GM18517 (cell line): ENCODE results near the gene NECAB2.

Source experiments
- ATAC-seq: cut with Tn5 transposase; IDR thresholded peaks from one replicate; pipeline ENCODE4 v1.9.1; 2021; ENCODE audit warnings: mild to moderate bottlenecking, moderate library complexity; ENCODE audit not compliant: unreplicated experiment

The NECAB2 gene

DNA sequence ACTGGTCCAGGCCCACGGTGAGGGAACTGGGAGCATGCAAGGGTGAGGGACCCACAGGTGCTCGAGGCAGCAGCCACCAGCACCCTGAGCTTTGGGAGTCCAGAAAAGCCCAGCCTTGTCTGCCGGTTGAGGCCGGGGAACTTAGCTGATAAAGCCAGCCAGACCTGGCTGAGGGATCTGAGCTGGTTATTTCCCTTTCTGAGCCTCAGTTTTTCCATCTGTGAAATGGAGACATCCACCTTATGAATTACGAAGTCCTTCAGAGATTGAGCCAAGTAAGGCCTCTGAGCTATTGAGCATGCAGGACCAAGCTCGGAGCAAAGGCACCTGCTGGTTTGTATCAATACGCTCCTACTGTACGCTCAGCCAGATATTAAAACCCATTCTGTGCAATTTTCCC lies 13.8 kb downstream of the NECAB2 start:
- ATAC-seq: no peak

DNA sequence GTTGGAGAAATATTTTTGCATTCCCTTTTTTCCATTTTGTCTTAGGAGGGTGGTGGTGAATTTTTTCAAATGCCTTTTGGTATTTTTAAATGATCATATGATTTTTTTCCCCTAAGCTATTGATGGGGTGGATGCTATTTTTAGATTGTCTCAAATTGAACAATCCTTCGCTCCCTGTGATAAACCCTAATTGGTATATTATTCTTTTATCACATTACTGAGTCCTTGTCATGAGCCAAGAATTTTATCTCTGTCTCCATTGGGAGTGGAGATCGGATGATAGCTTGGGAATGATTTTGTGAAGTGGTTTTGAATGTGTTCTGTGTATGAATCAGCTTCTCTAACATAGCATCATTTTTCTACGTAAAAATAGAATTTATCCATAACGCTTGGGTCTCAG lies 15.4 kb downstream of the NECAB2 start:
- ATAC-seq: no peak

DNA sequence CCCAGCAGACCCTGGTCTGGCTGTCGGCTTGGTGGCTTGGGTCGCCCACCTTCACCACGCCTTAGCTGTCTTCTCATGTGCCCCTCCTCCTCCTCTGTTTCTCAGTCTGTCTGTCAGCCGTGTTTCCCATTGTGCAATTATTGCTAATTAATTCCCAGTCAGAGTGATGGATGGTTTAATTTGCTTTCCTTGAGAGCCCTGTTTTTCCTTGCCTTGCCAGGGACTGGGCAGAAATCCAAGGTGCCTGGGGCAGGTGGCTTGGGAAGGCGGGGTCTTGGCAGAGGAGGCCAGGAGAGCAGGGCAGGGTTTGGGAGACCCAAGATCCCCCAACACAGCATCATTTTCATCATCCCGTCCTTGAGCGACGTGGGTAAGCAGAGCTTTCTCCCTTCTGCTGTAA lies 21.3 kb downstream of the NECAB2 start:
- no peak for ATAC-seq

DNA sequence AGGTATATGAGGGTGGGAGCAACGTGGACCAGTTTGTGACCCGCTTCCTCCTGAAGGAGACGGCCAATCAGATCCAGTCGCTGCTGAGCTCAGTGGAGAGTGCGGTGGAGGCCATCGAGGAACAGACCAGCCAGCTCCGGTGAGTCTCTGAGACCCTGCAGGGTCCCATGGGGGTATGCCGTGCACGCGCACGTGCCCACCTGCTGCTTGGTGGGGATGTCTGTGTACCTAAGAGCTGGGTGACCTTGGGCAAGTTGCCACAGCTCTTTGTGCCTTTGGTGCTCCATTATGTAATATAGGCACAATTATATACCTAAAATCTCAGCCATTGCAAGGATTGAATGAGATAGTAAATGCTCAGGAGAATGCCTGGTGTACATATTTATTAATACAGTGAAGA lies 22.4 kb downstream of the NECAB2 start:
- no peak for ATAC-seq

DNA sequence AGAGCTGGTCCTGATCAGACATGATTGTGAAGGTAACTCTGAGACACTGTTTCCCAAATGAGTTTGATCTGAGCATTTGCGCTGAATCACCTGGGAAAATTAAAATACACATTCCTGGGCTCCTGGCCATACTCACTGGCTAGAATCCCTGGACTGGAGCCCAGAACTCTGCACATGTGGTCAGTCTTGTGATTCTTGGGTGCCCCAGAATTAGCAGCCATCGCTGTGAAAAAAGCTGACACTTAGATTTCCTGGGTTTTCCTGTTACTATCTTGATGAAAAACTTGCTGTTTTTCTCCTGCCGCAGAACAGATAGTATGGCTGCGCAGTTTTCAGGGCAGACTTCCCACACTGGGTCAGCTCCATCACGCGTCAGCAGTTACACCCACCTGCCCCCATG lies 24.6 kb downstream of the NECAB2 start:
- ATAC-seq: no peak

DNA sequence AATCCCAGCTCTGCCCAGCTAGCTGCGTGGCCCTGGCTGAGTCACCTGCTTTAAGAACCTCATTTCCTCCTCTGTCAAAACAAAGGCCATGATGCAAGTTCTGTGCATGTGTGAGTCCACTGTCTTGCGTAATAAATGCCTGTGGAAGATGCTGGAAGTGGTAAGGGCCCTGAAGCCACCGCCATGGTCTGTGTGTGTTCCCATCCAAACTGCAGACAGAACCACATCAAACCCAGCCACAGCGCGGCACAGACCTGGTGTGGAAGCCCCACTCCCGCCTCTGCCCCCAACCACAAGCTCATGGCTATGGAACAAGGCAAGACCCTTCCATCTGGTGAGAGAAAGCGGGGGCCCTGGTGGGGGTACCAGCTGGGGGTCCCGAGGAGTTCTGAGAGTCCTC lies 26.0 kb downstream of the NECAB2 start:
- no peak for ATAC-seq

DNA sequence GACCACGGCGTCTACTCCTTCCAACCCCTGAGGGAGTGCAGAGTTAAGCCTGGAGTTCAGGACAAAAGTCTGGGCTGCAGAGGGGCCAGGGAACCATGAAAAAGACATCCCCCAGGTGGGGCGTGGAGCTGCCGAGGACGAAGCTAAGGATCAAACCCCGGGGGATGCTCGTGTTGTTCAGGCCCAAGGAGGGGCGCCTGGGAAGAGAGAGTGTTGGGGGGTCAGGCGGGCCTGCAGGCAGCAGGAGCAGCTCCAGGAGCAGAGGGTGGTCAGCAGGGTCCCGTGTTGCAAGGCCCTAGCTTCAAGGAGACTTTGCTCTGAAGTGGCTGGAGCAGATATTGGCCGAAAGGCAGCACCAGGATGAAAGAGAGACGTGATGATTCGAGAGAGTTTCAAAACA lies 26.7 kb downstream of the NECAB2 start:
- ATAC-seq: no peak

DNA sequence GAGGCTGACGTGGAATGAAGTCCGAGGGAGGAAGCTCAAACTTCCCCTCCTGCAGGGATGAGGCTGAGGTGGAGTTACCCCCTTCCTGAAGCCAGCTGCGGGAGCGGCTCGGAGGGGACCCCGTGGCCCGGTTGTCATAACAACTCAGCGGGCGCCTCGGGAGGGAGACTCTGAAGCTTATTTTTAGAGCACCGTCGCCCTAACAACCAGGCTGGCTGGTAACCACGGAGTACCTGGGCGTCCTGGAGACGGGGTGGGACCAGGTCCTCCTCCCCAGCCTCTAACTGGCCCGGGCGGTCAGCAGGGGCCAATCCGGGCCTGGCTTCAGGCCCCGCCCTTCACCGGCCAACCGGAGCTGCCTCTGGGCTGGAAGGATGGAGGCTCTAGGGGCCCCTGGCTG lies 27.7 kb downstream of the NECAB2 start:
- no peak for ATAC-seq

DNA sequence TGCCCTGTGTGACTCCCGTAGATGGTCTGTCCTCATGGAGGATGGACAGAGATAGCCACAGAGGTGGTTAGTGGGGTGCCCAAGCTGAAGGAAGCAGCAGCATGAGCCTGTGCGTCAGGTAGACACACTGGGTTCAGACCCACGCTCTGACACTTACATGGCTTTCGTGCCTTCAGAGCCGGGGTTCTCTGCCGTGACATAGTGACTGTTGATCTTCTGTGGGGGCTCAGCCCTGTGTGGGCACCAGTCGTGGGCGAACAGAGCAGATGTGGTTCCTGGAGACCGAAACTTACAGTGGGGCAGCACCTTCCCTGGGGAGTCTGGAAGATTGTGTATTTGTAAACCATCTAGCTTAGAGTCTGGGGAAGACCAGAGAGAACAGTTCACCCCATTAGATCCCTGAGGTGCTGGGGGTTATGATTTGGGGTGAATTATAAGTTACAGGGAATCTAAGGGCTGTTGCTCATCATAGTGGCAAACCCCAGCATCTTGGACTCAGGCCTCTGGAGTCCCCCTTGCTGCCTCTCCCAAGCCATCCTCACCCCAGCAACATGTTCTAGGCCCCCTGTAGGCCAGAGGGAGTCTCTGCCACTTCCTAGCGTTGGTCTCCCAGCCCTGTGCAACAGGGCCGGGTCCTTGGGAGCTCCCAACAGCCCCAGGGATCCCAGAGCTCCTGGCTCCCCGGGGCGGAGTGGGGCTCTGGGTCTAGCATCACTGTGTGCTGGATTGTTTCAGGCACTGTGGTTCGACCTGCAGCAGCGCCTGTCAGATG lies 28.6 kb downstream of the NECAB2 start:
- no peak for ATAC-seq

DNA sequence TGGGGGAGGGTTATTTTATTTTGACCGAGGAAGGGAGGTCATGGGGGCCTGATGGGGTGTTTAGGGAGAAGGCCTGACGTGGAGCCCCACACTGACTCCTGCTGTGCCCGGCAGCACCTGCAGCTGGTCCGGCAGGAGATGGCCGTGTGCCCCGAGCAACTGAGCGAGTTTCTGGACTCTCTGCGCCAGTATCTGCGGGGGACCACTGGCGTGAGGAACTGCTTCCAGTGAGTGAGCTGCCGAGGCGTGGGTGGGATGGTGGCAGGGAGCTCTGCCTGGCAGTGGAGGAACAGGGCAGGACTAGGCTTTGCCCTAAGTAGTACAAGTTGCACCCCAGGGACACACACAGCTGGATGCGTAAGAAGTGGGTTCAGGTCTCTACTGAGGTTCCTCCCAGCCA lies 30.0 kb downstream of the NECAB2 start:
- ATAC-seq: no peak

DNA sequence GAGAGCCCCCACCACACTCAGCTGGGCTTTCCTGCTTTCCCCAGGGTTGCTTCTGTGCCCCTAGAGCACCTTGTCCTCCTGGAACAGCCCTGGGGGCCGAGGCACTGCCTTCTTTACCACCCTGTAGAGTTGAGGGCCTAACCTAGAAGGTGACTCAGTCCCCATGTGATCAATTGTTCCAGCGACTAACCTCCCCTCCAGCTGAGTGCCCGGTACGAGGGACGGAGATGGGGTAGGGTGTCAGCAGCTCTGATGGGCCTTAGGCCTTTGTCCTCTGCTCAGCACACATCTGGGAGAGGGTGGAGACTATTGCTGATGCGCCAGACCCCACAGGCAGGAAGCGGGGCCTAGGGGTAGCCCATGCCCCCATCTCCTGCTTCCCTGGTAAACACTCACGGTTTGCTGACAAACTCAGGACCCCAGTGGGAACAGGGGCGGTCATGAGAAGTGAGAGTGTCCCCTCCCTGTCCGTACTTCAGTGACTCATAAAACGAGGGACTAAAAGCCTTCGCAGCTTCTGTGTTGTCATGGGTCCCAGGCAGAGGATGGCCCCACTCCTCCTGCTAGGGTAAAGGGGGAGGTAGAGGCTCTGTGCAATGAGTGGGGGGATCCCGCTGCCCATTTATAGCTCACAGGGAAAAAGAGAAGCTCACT lies 33.1 kb downstream of the NECAB2 start:
- no peak for ATAC-seq

DNA sequence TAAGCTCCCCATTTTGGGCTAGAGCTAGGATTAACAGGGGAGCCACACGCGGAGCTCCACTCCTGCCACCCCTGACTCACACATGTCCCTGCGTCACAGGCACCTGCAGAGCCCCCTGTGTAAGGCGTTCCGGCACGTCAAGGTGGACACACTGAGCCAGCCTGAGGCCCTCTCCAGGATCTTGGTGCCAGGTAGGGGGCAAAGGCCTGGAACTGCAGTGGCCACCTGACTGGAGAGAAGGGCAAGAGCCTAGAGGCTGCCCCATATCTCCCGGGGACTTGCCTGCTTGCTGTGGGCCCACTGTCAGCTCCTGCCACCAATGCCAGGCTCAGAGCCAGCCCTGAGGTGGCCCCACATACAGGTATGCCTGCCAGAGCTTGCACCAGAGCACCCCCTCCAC lies 33.7 kb downstream of the NECAB2 start:
- ATAC-seq: no peak

DNA sequence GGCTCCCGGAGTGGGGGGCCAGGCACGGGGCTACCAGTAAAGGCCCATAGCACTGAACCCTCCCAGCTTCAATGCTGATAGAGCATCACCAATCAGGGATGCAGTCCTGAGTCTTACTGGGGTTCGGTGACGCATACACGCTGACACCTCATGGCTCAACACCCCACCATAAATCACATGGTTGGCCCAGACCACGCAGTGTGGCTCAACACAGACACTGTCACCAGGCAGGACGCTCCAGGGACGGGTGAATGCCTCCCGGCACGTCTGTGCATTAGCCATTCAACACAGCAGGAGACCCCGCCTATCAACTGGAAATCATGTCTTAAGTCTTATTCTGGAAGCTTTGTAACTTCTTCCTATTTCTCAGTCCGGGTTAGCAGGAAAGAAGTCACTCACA lies 35.0 kb downstream of the NECAB2 start:
- ATAC-seq: no peak

DNA sequence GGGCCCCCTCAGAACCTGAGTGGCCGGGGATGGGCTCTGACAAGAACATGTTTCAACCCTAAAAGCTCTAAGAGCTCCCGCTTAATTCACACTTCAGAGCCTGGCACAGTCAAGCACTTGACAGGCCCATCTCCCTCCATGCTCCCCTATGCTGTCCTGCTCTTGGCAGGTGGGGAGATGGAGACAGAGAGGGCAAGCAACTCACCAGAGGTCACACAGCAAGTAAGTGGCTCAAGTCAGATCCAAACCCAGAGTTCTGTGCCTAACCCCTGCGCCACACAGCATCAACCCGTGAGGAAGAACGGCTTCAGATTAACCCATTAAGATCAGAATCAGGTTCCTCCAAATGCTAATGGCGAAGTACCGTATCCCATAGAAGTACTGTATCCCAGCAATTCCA lies 36.4 kb downstream of the NECAB2 start:
- no peak for ATAC-seq

DNA sequence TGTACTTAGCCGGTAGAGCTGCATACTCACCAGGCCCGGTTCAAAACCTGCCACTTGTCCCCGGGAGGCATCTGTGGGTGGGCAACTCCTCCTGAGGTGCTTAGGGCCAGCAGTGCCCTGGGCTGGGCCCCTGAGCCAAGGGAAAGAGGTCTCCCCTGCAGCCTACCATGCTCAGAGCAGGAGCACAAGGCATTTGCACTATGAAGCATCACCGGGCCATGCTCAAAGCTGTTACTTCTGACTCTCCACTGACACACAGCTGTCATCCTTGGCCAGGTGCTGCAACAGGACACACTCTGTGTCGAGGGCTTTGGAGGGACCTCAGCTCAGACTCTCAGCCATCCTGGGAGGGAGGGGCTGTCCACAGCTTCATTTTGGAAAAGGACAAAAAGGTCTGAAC lies 37.3 kb downstream of the NECAB2 start:
- no peak for ATAC-seq

DNA sequence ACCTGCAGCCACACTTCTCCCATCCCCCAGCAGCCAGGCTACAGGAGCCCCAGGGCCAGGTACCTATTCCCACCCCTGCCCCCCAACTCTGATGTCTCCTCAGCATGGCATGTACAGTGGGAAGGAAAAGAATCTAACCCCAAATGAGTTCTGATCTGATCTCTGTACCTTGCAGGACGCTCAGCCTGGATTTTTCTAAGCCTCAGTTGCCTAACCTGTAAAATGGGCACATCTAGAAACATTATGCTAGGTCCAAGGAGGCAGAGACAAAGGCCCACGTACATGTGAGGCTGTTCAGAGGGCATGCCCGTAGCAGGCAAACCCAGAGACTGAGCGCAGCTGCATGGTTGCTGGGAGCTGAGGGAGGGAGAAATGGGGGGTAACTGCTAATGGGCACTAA lies 39.5 kb downstream of the NECAB2 start:
- no peak for ATAC-seq

DNA sequence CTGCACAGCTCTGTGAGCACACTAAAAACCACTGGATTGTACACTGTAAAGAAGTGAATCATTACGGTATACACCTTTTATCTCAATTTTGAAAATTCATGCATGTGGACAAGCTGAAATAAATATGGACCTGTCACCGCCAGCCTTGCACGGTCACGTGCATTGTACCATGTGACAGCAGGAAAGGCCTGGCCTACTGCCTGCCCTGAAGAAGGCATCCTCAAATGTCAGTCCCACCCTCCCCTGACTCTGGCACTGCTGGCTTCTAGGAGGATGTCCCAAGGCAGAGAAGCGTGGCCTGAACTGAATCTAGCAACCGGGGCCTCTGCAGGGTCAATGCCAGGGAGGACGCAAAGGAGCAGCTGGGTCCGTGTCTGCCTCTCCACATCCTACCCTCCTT lies 39.9 kb downstream of the NECAB2 start:
- no peak for ATAC-seq

DNA sequence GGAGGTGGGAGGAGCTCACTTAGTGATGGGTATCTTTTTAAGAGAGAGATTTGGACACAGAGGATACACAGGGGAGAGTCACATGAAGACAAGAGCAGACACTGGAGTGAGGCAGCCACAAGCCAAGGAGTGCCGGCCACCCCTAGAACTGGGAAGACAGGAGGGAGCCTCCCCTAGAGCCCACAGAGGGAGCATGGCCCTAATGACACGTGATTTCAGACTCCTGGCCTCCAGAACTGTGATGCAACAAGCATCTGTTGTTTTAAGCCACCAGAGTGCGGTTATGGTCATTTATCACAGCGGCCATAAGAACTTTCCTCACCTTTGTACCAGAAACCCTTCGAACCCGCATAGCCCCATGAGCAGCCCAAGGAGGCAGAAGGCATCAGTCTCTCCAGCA lies 41.2 kb downstream of the NECAB2 start:
- ATAC-seq: no peak

DNA sequence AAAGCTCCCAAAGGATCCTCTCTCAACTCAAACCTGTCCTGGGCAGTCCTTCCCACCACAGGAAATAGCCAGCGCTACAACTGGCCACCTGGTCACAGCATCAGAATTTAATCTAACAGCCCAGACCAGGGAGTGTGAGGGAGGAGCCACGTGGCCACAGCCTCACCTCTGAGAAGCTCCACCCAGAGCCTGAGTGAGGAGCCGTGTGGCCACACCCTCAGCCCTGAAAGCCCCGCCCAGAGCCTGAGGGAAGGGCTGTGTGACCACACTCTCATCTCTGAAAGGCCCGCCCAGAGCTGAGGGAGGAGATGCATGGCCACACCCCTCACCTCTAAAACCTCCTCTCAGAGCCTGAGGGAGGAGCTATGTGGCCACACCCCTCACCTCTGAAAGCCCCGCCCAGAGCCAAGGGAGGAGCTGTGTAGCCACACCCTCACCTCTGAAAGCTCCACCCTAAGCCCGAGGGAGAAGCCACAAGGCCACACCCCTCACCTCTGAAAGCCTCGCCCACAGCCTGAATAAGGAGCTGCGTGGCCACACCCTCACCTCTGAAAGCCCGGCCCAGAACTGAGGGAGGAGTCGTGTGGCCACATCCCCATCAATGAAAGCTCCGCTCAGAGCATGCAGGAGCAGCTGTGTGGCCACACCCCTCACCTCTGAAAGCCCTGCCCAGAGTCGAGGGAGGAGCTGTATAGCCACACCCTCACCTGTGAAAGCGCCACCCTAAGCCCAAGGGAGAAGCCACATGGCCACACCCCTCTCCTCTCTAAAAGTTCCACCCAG lies 45.9 kb downstream of the NECAB2 start:
- peak; percentile 76 for ATAC-seq

DNA sequence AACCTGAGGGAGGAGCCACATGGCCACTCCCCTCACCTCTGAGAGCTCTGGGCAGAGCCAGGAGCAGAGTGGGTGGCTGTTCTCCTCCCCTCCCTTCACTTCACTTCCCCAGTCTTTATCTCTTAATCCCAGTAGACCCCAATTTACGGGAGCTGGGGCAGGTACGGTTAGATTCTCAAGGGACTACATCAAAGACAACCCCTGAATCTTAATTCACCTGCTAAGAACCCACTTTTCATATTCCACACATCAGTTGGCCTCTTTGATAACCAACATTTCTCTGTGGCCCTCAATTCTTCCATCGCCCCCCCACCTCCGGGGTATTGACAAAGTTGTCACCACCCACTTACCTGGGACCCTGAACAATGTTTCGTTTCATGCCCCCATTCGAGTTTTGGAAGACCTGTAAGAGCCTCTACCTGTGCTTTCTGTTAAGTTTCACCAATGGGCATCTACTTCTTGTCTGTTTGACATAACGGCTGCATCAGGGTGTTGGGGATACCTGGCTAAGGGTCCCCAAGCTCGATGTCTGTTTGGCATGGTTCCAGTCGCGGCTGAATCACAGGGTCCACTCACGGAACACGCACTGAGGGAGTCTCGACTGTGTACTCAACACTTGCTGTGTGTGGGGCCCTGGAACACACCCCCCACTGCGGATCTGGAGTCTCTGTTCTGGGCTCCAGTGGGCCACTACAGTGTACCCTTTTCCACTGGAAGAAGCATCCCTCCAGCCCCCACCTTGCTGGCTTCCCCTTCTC lies 46.7 kb downstream of the NECAB2 start:
- ATAC-seq: no peak

DNA sequence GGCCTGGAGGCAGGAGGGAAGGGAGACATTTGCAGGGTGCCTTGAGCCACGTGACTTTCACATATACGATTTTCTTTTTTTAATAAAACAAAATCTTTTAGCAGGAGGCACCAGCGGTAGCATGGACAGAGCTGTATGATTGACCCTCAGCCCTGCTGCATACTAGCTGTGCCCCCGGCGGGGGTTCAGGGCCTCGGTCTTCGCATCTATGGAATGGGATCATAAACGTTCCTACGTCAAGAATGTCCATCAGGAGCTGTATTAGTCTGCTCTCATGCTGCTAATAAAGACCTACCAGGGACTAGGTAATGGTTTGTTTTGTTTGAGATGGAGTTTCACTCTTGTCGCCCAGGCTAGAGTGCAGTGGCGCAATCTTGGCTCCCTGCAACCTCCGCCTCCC lies 47.4 kb downstream of the NECAB2 start:
- no peak for ATAC-seq
